ENCODE data around the gene OLFM1.

Gene OLFM1

DNA sequence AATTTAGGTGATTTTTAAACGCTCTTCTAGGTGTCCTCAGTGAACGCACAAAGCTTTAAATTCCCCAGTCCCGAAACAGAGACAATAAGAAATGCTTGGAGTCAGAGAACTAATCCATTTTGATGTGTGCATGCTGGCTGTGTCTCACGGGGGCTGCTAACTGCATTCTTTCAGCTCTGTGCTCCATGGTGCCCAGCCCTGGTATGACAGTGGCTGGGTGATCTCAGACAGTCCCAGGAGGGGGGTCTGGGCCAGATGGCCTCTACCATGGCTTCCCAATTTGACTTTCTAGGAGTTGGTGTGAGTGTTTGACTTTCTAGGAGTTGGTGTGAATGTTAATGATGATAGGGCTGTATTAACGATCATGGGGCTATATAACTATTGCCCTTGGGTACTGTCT is 12.1 kb downstream of the OLFM1 start:
- no peak for TF ChIP-seq YY1 (IDR thresholded peaks at IDR 0.05; ENCODE audit: low read depth)
- no peak for TF ChIP-seq ZBTB7A (IDR thresholded peaks at IDR 0.05; ENCODE audit: low read depth)
- TF ChIP-seq, protein P1, sequence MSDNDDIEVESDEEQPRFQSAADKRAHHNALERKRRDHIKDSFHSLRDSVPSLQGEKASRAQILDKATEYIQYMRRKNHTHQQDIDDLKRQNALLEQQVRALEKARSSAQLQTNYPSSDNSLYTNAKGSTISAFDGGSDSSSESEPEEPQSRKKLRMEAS (IDR thresholded peaks at IDR 0.05), result no peak
- TF ChIP-seq TAF1 (IDR thresholded peaks at IDR 0.05; ENCODE audit: low read depth), result no peak
- no peak for TF ChIP-seq FOXM1 (IDR thresholded peaks at IDR 0.05; ENCODE audit: borderline replicate concordance, low read depth)
- no peak for TF ChIP-seq RAD21 (IDR thresholded peaks at IDR 0.05; ENCODE audit: low read depth)
- no peak for TF ChIP-seq NFIC (IDR thresholded peaks at IDR 0.05)
- TF ChIP-seq EGR1 (IDR thresholded peaks at IDR 0.05), result no peak
- TF ChIP-seq EP300 (IDR thresholded peaks at IDR 0.05; ENCODE audit: borderline replicate concordance), result no peak
- no peak for TF ChIP-seq CREB1 (IDR thresholded peaks at IDR 0.05; ENCODE audit: low read depth)
- no peak for TF ChIP-seq TEAD4 (IDR thresholded peaks at IDR 0.05)
- TF ChIP-seq TCF12 (IDR thresholded peaks at IDR 0.05; ENCODE audit: low read depth), result no peak
- TF ChIP-seq, protein P2, sequence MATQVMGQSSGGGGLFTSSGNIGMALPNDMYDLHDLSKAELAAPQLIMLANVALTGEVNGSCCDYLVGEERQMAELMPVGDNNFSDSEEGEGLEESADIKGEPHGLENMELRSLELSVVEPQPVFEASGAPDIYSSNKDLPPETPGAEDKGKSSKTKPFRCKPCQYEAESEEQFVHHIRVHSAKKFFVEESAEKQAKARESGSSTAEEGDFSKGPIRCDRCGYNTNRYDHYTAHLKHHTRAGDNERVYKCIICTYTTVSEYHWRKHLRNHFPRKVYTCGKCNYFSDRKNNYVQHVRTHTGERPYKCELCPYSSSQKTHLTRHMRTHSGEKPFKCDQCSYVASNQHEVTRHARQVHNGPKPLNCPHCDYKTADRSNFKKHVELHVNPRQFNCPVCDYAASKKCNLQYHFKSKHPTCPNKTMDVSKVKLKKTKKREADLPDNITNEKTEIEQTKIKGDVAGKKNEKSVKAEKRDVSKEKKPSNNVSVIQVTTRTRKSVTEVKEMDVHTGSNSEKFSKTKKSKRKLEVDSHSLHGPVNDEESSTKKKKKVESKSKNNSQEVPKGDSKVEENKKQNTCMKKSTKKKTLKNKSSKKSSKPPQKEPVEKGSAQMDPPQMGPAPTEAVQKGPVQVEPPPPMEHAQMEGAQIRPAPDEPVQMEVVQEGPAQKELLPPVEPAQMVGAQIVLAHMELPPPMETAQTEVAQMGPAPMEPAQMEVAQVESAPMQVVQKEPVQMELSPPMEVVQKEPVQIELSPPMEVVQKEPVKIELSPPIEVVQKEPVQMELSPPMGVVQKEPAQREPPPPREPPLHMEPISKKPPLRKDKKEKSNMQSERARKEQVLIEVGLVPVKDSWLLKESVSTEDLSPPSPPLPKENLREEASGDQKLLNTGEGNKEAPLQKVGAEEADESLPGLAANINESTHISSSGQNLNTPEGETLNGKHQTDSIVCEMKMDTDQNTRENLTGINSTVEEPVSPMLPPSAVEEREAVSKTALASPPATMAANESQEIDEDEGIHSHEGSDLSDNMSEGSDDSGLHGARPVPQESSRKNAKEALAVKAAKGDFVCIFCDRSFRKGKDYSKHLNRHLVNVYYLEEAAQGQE (IDR thresholded peaks at IDR 0.05; ENCODE audit: low read depth), result no peak
- no peak for TF ChIP-seq CEBPB (IDR thresholded peaks at IDR 0.05)

GRCh38 chr9:135100241-135100681 is 12.8 kb downstream of the OLFM1 start:
- TF ChIP-seq, protein P2 (IDR thresholded peaks at IDR 0.05; ENCODE audit: low read depth), result no peak
- TF ChIP-seq EP300 (IDR thresholded peaks at IDR 0.05; ENCODE audit: borderline replicate concordance), result no peak
- no peak for TF ChIP-seq CREB1 (IDR thresholded peaks at IDR 0.05; ENCODE audit: low read depth)
- TF ChIP-seq EGR1 (IDR thresholded peaks at IDR 0.05), result no peak
- TF ChIP-seq TCF12 (IDR thresholded peaks at IDR 0.05; ENCODE audit: low read depth), result no peak
- TF ChIP-seq, protein P1 (IDR thresholded peaks at IDR 0.05), result no peak
- no peak for TF ChIP-seq NFIC (IDR thresholded peaks at IDR 0.05)
- TF ChIP-seq ZBTB7A (IDR thresholded peaks at IDR 0.05; ENCODE audit: low read depth), result no peak
- no peak for TF ChIP-seq FOXM1 (IDR thresholded peaks at IDR 0.05; ENCODE audit: borderline replicate concordance, low read depth)
- TF ChIP-seq RAD21 (IDR thresholded peaks at IDR 0.05; ENCODE audit: low read depth), result no peak
- no peak for TF ChIP-seq CEBPB (IDR thresholded peaks at IDR 0.05)
- no peak for TF ChIP-seq TEAD4 (IDR thresholded peaks at IDR 0.05)
- no peak for TF ChIP-seq TAF1 (IDR thresholded peaks at IDR 0.05; ENCODE audit: low read depth)
- TF ChIP-seq YY1 (IDR thresholded peaks at IDR 0.05; ENCODE audit: low read depth), result no peak
- TF ChIP-seq USF1 (IDR thresholded peaks at IDR 0.05), result no peak

GRCh38 chr9:135100725-135101410 is 13.4 kb downstream of the OLFM1 start:
- no peak for TF ChIP-seq EP300 (IDR thresholded peaks at IDR 0.05; ENCODE audit: borderline replicate concordance)
- TF ChIP-seq RAD21 (IDR thresholded peaks at IDR 0.05; ENCODE audit: low read depth), result no peak
- TF ChIP-seq TAF1 (IDR thresholded peaks at IDR 0.05; ENCODE audit: low read depth), result no peak
- no peak for TF ChIP-seq ZBTB7A (IDR thresholded peaks at IDR 0.05; ENCODE audit: low read depth)
- TF ChIP-seq TEAD4 (IDR thresholded peaks at IDR 0.05), result no peak
- no peak for TF ChIP-seq CREB1 (IDR thresholded peaks at IDR 0.05; ENCODE audit: low read depth)

GRCh38 chr9:135101486-135101885 is 14.0 kb downstream of the OLFM1 start:
- no peak for TF ChIP-seq TCF12 (IDR thresholded peaks at IDR 0.05; ENCODE audit: low read depth)
- TF ChIP-seq, protein P1 (IDR thresholded peaks at IDR 0.05), result no peak
- TF ChIP-seq FOXM1 (IDR thresholded peaks at IDR 0.05; ENCODE audit: borderline replicate concordance, low read depth), result no peak
- TF ChIP-seq TEAD4 (IDR thresholded peaks at IDR 0.05), result no peak
- no peak for TF ChIP-seq NFIC (IDR thresholded peaks at IDR 0.05)
- no peak for TF ChIP-seq ZBTB7A (IDR thresholded peaks at IDR 0.05; ENCODE audit: low read depth)
- no peak for TF ChIP-seq USF1 (IDR thresholded peaks at IDR 0.05)
- TF ChIP-seq, protein P2 (IDR thresholded peaks at IDR 0.05; ENCODE audit: low read depth), result no peak
- TF ChIP-seq CREB1 (IDR thresholded peaks at IDR 0.05; ENCODE audit: low read depth), result no peak
- no peak for TF ChIP-seq YY1 (IDR thresholded peaks at IDR 0.05; ENCODE audit: low read depth)
- no peak for TF ChIP-seq EGR1 (IDR thresholded peaks at IDR 0.05)
- TF ChIP-seq EP300 (IDR thresholded peaks at IDR 0.05; ENCODE audit: borderline replicate concordance), result no peak
- TF ChIP-seq TAF1 (IDR thresholded peaks at IDR 0.05; ENCODE audit: low read depth), result no peak
- TF ChIP-seq CEBPB (IDR thresholded peaks at IDR 0.05), result no peak
- TF ChIP-seq RAD21 (IDR thresholded peaks at IDR 0.05; ENCODE audit: low read depth), result no peak

Data from Ishikawa (cell line).